ENCODE measurements around the gene TSPAN16.

DNA sequence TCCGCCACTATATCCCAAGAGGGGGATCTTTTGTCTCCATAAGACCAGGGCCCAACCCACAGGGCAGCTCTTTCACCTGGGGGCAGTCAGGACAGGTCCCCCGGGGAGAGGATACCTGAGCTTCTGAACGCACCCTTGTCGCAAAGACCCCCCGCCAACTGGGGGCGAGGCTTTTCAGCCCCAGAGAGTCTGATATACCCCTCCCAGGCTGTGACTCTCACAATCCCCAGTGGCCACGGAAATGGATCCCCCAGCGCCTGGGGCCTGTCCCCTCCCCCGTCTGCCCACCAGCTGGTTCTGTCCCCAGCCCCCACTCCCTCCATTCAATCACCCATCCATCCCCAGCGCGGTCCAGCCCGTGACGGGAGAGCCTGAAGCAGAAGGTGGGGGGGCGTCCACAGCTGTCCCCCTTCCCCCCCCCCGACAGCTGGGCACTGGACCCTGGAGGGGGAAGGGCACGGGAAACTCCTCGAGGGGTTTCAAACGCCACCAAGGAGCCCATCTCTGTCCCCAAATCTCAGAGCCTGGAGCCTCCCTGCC, 34.5 kb upstream of the TSPAN16 start:
- TF ChIP-seq, protein P1, sequence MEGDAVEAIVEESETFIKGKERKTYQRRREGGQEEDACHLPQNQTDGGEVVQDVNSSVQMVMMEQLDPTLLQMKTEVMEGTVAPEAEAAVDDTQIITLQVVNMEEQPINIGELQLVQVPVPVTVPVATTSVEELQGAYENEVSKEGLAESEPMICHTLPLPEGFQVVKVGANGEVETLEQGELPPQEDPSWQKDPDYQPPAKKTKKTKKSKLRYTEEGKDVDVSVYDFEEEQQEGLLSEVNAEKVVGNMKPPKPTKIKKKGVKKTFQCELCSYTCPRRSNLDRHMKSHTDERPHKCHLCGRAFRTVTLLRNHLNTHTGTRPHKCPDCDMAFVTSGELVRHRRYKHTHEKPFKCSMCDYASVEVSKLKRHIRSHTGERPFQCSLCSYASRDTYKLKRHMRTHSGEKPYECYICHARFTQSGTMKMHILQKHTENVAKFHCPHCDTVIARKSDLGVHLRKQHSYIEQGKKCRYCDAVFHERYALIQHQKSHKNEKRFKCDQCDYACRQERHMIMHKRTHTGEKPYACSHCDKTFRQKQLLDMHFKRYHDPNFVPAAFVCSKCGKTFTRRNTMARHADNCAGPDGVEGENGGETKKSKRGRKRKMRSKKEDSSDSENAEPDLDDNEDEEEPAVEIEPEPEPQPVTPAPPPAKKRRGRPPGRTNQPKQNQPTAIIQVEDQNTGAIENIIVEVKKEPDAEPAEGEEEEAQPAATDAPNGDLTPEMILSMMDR (IDR thresholded peaks at IDR 0.05; ENCODE audit: extremely low read depth in 1 of 2, insufficient read depth in 1 of 2, low read depth in 1 of 2, low read length in 2 of 2) = no peak
- TF ChIP-seq MAX (IDR thresholded peaks at IDR 0.05; ENCODE audit: insufficient read depth, insufficient read length) (no peak), POLR2A (IDR thresholded peaks at IDR 0.05; ENCODE audit: low read depth, low read length) (no peak), EZH2 (IDR thresholded peaks at IDR 0.05; ENCODE audit: borderline replicate concordance, low read depth, low read length, severe bottlenecking) (no peak), FOS (IDR thresholded peaks at IDR 0.05; ENCODE audit: borderline replicate concordance, insufficient read depth, low read length) (no peak), JUN (IDR thresholded peaks at IDR 0.05; ENCODE audit: borderline replicate concordance, insufficient read depth, insufficient read length, low read depth) (no peak), POLR2AphosphoS5 (IDR thresholded peaks at IDR 0.05; ENCODE audit: insufficient read depth, low read depth, low read length) (no peak), MYC (IDR thresholded peaks at IDR 0.05; ENCODE audit: low read depth, low read length) (no peak)
